HEK293T (cell line): ENCODE results near the gene NOL7.

ENCODE experiments used
- CTCF ChIA-PET: fragments of 350-600 bp; formaldehyde crosslinking; extraction: SDS; loops from one replicate; lab custom pipeline; 2021; ENCODE audit warnings: antibody characterized with exemption, inconsistent platforms; lab: Yijun Ruan, JAX
- POLR2A ChIA-PET: fragments of 350-600 bp; formaldehyde crosslinking; extraction: SDS; loops from one replicate; lab custom pipeline; 2020; ENCODE audit warnings: antibody characterized with exemption, inconsistent platforms; lab: Yijun Ruan, JAX
- DNase-seq: peaks from one replicate; pipeline ENCODE4 v3.0.0; 2012; ENCODE audit warnings: mixed read lengths; ENCODE audit errors: extremely low spot score
- ARNT ChIP-seq: fragments of 450-650 bp; IDR thresholded peaks from 2 replicates; pipeline ENCODE4 v1.6.1; 2017; ENCODE audit warnings: mild to moderate bottlenecking
- BHLHE40 ChIP-seq: fragments of 450-650 bp; IDR thresholded peaks from 2 replicates; pipeline ENCODE4 v1.6.1; 2016; ENCODE audit warnings: mild to moderate bottlenecking, moderate library complexity, borderline replicate concordance
- CTBP1 ChIP-seq: fragments of 450-650 bp; IDR thresholded peaks from 2 replicates; pipeline ENCODE4 v1.6.1; 2016; ENCODE audit warnings: borderline replicate concordance
- ELF4 ChIP-seq: fragments of 450-650 bp; IDR thresholded peaks from 2 replicates; pipeline ENCODE4 v1.6.1; 2017; ENCODE audit warnings: antibody characterized with exemption
- FOXA1 ChIP-seq: fragments of 450-650 bp; IDR thresholded peaks from 2 replicates; pipeline ENCODE4 v1.6.1; 2016; ENCODE audit warnings: mild to moderate bottlenecking
- FOXK2 ChIP-seq: fragments of 450-650 bp; IDR thresholded peaks from 2 replicates; pipeline ENCODE4 v1.6.1; 2016; ENCODE audit warnings: mild to moderate bottlenecking
- FOXM1 ChIP-seq: fragments of 450-650 bp; IDR thresholded peaks from 2 replicates; pipeline ENCODE4 v1.6.1; 2017; ENCODE audit warnings: mild to moderate bottlenecking, borderline replicate concordance
- HDGF ChIP-seq: fragments of 450-650 bp; IDR thresholded peaks from 2 replicates; pipeline ENCODE4 v1.6.1; 2017; ENCODE audit warnings: antibody characterized with exemption, borderline replicate concordance
- L3MBTL2 ChIP-seq: fragments of 450-650 bp; conservative IDR thresholded peaks from 2 replicates; pipeline ENCODE4 v1.6.1; 2016; ENCODE audit warnings: mild to moderate bottlenecking
- LEF1 ChIP-seq: fragments of 450-650 bp; IDR thresholded peaks from 2 replicates; pipeline ENCODE4 v1.6.1; 2017; ENCODE audit warnings: mild to moderate bottlenecking, borderline replicate concordance
- NFRKB ChIP-seq: fragments of 450-650 bp; IDR thresholded peaks from 2 replicates; pipeline ENCODE4 v1.6.1; 2016; ENCODE audit warnings: mild to moderate bottlenecking, moderate library complexity
- SP1 ChIP-seq: fragments of 450-650 bp; IDR thresholded peaks from 2 replicates; pipeline ENCODE4 v1.6.1; 2017
- SUZ12 ChIP-seq: fragments of 450-650 bp; IDR thresholded peaks from 2 replicates; pipeline ENCODE4 v1.6.1; 2016; ENCODE audit warnings: mild to moderate bottlenecking
- TARDBP ChIP-seq: fragments of 450-650 bp; IDR thresholded peaks from 2 replicates; pipeline ENCODE4 v1.6.1; 2016
- ZNF384 ChIP-seq: fragments of 450-650 bp; IDR thresholded peaks from 2 replicates; pipeline ENCODE4 v1.6.1; 2016
- TF ChIP-seq, protein P1 (sequence below): fragments of 450-650 bp; IDR thresholded peaks from 2 replicates; pipeline ENCODE4 v1.6.1; 2016

Gene NOL7

GRCh38 chr6:13614926-13615791 lies at the start of gene NOL7:
Gene NOL7, plus strand, starts transcription at chr6:13615335. Its CDS starts 24 bp downstream, at chr6:13615359.
- peak; percentile 97 for DNase-seq
- CTCF ChIA-PET: interaction anchor here (0.5 to 3.3 kb wide), 8 partner anchors 9 to 131 kb away, joined by 3 to 19 read pairs (median 3); partner anchors contain the start of gene SIRT5
- TF ChIP-seq ELF4 (peak; percentile 88), L3MBTL2 (peak; percentile 95), CTBP1 (no peak)
- POLR2A ChIA-PET: interaction anchor here (0.8 to 3.6 kb wide), 27 partner anchors 9 to 287 kb away, joined by 3 to 29 read pairs (median 4); partner anchors contain the start of genes GFOD1, RANBP9, SIRT5 and TBC1D7

DNA sequence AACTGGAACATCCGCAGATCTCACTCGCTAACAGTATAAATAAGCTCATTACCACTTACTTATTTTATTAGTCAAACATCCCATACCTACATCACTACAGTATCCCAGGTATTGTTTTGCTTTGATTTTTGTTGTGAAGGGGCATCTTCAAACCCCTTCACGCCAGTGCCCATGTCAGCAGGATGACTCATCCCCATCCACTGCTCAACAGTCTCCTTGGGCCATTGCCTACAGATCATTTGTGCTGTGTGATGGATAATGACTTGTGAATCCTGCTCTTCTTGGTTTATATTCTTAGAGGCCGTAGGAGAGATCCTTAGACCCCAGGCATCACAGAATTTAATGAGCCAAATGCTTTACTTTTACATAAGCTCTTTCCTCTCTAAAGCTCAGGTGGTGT lies 49.2 kb upstream of the NOL7 start:
- POLR2A ChIA-PET: interaction anchor here (1.1 kb wide), 1 partner anchor 9 kb away, joined by 5 read pairs; the partner anchor contains the start of gene SIRT5
- DNase-seq: no peak
- CTCF ChIA-PET: interaction anchor here (0.8 to 1.5 kb wide), 2 partner anchors 9 to 29 kb away, joined by 3 to 6 read pairs; partner anchors contain the start of gene SIRT5
- TF ChIP-seq TARDBP: no peak

DNA sequence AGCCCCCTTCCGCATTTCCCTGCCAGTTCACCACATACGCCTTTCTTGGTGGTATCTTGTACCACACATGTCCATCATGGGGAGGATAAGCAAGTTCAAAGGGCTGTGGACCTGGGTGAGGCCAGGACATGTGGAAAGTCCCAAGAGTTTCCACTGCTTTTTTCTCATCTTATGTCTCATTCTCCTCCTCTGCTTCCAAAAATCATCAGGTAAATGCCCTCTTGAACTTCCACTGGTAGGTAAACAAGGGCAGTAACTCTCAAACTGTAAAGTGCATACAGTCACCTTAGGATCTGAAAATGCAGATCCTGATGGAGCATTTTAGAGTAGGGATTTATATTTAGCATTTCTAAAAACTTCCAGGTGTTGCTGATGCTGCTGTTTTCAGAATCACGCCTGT lies 48.6 kb upstream of the NOL7 start:
- ChIA-PET CTCF (interaction anchor here (1.5 kb wide), 1 partner anchor 8 kb away, joined by 6 read pairs; the partner anchor contains the start of gene SIRT5), POLR2A (interaction anchor here (1.1 kb wide), 1 partner anchor 8 kb away, joined by 5 read pairs; the partner anchor contains the start of gene SIRT5)
- no peak for DNase-seq
- TF ChIP-seq SUZ12: no peak
- TF ChIP-seq NFRKB: no peak
- TF ChIP-seq, protein P1, sequence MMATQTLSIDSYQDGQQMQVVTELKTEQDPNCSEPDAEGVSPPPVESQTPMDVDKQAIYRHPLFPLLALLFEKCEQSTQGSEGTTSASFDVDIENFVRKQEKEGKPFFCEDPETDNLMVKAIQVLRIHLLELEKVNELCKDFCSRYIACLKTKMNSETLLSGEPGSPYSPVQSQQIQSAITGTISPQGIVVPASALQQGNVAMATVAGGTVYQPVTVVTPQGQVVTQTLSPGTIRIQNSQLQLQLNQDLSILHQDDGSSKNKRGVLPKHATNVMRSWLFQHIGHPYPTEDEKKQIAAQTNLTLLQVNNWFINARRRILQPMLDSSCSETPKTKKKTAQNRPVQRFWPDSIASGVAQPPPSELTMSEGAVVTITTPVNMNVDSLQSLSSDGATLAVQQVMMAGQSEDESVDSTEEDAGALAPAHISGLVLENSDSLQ: no peak
- TF ChIP-seq HDGF: no peak
- no peak for TF ChIP-seq ELF4
- TF ChIP-seq TARDBP: no peak
- no peak for TF ChIP-seq FOXA1
- TF ChIP-seq L3MBTL2: no peak
- no peak for TF ChIP-seq SP1
- no peak for TF ChIP-seq LEF1
- TF ChIP-seq BHLHE40: no peak

- ChIA-PET CTCF (interaction anchor here (0.5 kb wide), 1 partner anchor 234 kb away, joined by 3 read pairs; no protein-coding TSS in a partner anchor), POLR2A (no interaction called here)
- no peak for DNase-seq
- TF ChIP-seq HDGF (no peak), NFRKB (no peak), FOXA1 (no peak), ARNT (no peak), FOXK2 (no peak), SP1 (no peak), LEF1 (no peak), CTBP1 (no peak), FOXM1 (no peak), L3MBTL2 (no peak), TARDBP (no peak), BHLHE40 (no peak), ELF4 (no peak)
- TF ChIP-seq, protein P1: no peak
These were observed 46.2 kb upstream of the NOL7 start for GRCh38 chr6:13568970-13569369.

- ChIA-PET POLR2A (no interaction called here), CTCF (no interaction called here)
- TF ChIP-seq FOXA1 (no peak), TARDBP (no peak), HDGF (no peak), BHLHE40 (no peak), CTBP1 (no peak), LEF1 (no peak), NFRKB (no peak), FOXM1 (no peak), SP1 (no peak), L3MBTL2 (no peak), ZNF384 (no peak), FOXK2 (no peak), ARNT (no peak), SUZ12 (no peak), ELF4 (no peak)
- TF ChIP-seq, protein P1: no peak
- no peak for DNase-seq
These were observed 42.9 kb upstream of the NOL7 start for GRCh38 chr6:13572240-13572639.
